ENCODE data around the gene ACTG1.

DNA sequence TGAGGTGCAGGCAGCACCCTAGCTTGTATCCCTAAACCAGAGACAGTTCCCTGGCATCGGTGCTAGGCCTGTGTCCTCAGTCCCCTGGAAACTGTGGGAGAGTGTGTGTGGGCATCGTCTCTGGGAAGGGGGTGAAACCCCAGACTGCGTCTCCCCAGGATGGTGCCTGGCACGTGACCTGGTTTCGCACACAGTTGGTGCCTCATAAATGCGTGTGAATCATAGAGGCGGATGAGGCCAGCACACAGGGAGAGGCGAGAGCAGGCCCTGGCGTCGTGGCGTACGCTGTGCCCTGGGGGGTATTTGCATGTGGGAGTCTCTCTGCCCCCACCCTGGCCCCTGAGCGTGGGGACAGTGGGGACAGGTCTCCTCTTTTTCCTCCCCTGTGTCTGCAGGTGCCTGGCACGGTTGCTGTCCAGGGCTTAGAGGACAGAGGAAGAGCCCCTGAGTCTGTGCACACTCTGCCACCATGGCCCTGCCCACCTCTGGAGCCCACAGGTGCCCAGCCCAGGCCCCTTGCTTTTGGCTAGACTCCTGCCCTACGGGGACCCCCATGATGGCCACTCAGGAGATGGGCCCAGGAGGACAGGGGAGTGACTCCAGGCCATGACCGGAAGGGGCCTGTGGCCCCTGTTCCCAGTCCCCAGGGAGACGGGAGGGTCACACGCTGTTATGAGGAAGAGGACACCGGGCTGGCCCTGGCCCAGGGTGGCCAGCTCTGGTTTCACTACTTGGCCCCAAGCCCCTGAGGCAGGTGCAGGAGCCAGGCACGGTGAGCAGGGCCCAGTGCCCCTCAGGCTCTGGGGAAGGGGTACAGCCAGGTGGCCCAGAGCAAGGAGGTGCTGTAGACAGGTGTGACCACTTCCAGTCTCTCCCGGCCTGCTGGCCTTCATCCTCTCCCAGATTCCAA lies 14.3 kb upstream of the ACTG1 start:
- TF ChIP-seq POLR2A (IDR thresholded peaks at IDR 0.05; ENCODE audit: low read depth, low read length), result no peak
- TF ChIP-seq POLR2AphosphoS5 (IDR thresholded peaks at IDR 0.05; ENCODE audit: low read depth, low read length), result no peak
- TF ChIP-seq PAX5 (IDR thresholded peaks at IDR 0.05; ENCODE audit: insufficient read depth, low read length, severe bottlenecking), result no peak
- TF ChIP-seq TAF1 (IDR thresholded peaks at IDR 0.05; ENCODE audit: low read depth, low read length), result no peak
